Activated naive CD8-positive, alpha-beta T cell treated with anti-CD3 and anti-CD28 coated beads for 36 hours (primary cell): ENCODE results near the gene METAP1. TPM values are rescaled to one million over a fixed set of nuclear protein-coding genes. Genes with fewer than 3 reads are reported as not detected.
A peak's percentile ranks its signal among the peaks of the same experiment; 100 is the strongest.
"Not testable (repeated sequence)": the region's sequence is repeated elsewhere in the genome, so short reads cannot be mapped to it uniquely, and the experiment has no call there.

Source experiments
- DNase-seq: peaks from one replicate; pipeline ENCODE4 v3.0.0; 2021
- H3K27ac Mint-ChIP-seq: one replicate; pipeline ENCODE4 v1.8.0; 2022; ENCODE audit warnings: mild to moderate bottlenecking, moderate library complexity, mixed read lengths
- H3K27me3 Mint-ChIP-seq: one replicate; pipeline ENCODE4 v1.8.0; 2022; ENCODE audit warnings: mild to moderate bottlenecking, mixed read lengths
- H3K36me3 Mint-ChIP-seq: one replicate; pipeline ENCODE4 v1.8.0; 2021; ENCODE audit warnings: mild to moderate bottlenecking, mixed read lengths
- H3K4me1 Mint-ChIP-seq: one replicate; pipeline ENCODE4 v1.8.0; 2021; ENCODE audit warnings: mixed read lengths
- H3K4me3 Mint-ChIP-seq: one replicate; pipeline ENCODE4 v1.8.0; 2022; ENCODE audit warnings: mild to moderate bottlenecking, moderate library complexity, mixed read lengths
- H3K9me3 Mint-ChIP-seq: one replicate; pipeline ENCODE4 v1.8.0; 2022; ENCODE audit warnings: mixed read lengths
- total RNA-seq, 2 experiments: library from RNA; stranded (reverse); gene quantifications; one replicate each; pipeline ENCODE4 v1.2.3, GENCODE V29; 2021

Gene METAP1
- total RNA-seq, 2 experiments from 2014 or later = 68.7 to 71.5 TPM

DNA sequence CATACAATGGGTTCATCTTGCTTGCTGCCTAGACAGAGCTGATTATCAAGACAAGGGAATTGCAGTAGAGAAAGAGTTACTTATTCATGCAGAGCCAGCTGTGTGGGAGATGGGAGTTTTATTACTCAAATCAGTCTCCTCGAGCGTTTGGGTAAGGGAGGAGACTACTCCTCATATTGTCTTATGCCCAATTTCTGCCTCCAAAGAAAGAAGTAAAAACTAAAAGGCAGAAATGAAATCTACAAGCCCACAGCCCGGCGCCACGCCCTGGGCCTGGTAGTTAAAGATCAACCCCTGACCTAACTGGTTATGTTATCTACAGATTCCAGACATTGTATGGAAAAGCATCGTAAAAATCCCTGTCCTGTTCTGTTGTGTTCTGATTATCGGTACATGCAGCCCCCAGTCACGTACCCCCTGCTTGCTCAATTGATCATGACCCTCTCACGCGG, 28.3 kb downstream of the METAP1 start:
- H3K27me3 Mint-ChIP-seq, DNase-seq, H3K27ac Mint-ChIP-seq, H3K4me3 Mint-ChIP-seq: not testable (repeated sequence)
- Mint-ChIP-seq H3K9me3 (peaks cover 22% of the 10 kb centered on the region), H3K36me3 (peaks cover 35% of the 10 kb centered on the region), H3K4me1 (peaks cover 48% of the 10 kb centered on the region)

DNA sequence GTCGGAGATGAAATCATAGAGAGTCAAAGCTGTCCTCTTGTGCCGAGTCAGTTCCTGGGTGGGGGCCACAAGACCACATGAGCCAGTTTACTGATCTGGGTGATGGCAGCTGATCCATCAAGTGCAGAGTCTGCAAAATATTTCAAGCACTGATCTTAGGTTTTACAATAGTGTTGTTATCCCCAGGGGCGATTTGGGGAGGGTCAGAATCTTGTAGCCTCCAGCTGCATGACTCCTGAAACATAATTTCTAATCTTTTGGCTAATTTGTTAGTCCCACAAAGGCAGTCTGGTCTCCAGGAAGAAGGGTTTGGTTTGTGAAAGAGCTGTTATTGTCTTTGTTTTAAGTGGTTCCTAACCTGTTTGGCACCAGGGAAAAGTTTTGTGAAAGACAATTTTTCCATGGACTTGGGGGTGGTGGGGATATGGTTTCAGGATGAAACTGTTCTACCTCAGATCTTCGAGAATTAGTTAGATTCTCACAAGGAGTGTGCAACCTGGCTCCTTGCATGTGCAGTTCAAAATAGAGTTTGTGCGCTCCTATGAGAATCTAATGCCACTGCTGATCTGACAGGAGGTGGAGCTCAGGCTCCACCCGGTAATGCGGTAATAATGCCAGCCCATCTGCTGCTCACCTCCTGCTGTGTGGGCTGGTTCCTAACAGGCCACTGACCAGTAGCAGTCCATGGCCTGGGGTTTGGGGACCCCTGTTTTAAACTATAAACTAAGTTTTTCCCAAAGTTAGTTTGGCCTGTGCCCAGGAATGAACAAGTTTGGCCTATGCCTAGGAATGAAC, 29.2 kb downstream of the METAP1 start:
- no peak overlapping the region for H3K27ac Mint-ChIP-seq
- peaks cover 16% of the 10 kb centered on the region for H3K9me3 Mint-ChIP-seq
- H3K4me3 Mint-ChIP-seq = no peak overlapping the region
- H3K27me3 Mint-ChIP-seq = no peaks in the 10 kb centered on the region
- no peak for DNase-seq
- peaks cover 36% of the 10 kb centered on the region for H3K36me3 Mint-ChIP-seq
- H3K4me1 Mint-ChIP-seq = peaks cover 55% of the 10 kb centered on the region

DNA sequence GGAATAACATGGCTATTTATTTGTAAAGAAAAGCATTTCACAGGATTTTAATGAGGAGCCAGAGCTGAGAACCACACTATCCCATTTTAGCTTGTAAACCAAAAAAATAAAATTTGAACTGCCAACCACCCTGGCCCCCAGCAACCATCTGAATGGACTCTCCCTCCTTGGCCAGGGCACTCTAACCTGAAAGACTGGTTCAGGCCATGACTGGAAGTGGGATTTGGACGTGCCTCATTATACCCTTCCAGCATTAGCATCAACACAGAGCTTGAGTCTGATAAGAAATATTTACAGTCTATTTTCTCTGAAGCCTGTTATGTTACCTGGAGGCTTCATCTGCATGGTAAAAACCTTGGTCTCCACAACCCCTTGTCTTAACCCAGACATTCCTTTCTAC, 30.0 kb downstream of the METAP1 start:
- H3K4me1 Mint-ChIP-seq = peaks cover 61% of the 10 kb centered on the region
- H3K27me3 Mint-ChIP-seq = no peaks in the 10 kb centered on the region
- H3K9me3 Mint-ChIP-seq = peaks cover 11% of the 10 kb centered on the region
- H3K27ac Mint-ChIP-seq = no peak overlapping the region
- peaks cover 34% of the 10 kb centered on the region for H3K36me3 Mint-ChIP-seq
- no peak for DNase-seq
- H3K4me3 Mint-ChIP-seq = no peak overlapping the region

DNA sequence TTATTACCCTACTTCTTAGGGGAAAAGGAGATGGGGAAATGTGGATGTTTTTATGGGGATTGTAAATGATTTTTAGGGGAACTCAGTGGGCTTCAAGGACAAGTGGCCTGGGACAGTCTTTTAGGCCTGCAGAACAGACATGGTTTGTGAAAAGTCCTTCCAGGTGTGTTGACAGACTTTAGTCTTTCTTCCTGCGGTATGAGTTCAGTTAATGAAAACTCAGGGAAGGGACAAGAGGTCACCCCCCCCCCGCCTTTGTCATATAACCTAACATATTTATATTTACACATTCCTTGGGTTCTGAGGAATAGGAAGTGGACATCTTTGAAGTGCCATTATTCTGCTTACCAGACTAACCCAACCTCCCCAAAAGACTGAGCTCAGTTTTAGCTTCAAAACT, 31.8 kb downstream of the METAP1 start:
- no peaks in the 10 kb centered on the region for H3K27me3 Mint-ChIP-seq
- DNase-seq = no peak
- H3K9me3 Mint-ChIP-seq = no peaks in the 10 kb centered on the region
- no peak overlapping the region for H3K27ac Mint-ChIP-seq
- peaks cover 65% of the 10 kb centered on the region for H3K4me1 Mint-ChIP-seq
- H3K4me3 Mint-ChIP-seq = no peak overlapping the region
- H3K36me3 Mint-ChIP-seq = peaks cover 27% of the 10 kb centered on the region

DNA sequence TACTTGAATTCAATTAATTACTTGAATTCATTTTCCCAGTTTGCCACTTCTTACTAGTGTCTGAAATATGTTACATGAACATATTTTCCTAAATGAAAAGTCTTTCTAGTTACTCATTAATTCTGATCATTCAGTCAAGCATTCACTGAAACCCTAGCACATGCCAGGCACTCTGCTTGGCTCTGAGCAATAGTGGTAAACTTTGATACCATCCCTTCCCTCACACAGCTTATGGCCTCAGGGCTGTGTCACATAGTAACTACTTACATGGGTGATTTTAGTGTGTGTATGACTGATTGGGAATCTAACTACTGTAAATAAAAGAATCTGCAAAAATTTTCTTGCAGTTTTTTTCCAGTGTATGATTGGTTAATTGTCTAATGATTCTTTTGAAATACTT, 32.7 kb downstream of the METAP1 start:
- Mint-ChIP-seq H3K27me3 (no peaks in the 10 kb centered on the region), H3K27ac (no peak overlapping the region)
- no peak for DNase-seq

DNA sequence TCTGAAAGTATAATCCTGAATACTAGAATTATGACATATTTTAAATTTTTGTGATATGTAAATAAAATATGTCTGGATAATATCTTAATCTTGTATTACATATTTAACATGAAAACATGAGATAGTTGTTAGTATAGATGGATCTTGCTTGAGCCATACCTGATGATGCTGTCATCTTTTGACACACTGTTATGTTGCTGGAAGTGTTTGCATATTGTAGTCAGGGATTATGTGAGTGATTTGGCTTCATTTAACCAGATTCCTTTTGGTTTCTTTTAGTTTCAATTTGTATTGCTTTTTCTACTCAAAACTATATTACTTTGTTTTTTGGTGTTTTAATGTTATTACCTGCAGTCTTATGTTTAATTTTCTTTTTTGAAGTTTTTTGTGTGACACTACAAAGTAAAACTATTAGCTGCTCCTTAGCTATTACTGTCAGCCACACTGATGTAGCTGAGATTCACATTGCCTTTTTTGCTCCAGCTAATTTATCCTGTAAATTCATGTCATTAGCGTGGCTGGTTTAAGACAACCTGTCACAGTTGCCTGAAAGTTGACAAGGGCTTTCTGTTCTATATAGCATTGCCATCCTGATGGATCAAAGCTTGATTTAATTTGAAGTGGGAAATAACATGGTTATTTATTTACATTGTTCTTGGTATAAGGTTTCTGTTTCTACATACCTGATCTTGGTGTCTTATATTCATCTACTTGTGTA, 33.7 kb downstream of the METAP1 start:
- no peak for DNase-seq
- Mint-ChIP-seq H3K27ac (no peak overlapping the region), H3K36me3 (peaks cover 34% of the 10 kb centered on the region), H3K4me1 (peaks cover 55% of the 10 kb centered on the region), H3K9me3 (no peaks in the 10 kb centered on the region), H3K4me3 (no peak overlapping the region), H3K27me3 (no peaks in the 10 kb centered on the region)

More for the DNA sequence above, 32.7 kb downstream of the METAP1 start:
- no peaks in the 10 kb centered on the region for H3K9me3 Mint-ChIP-seq
- no peak overlapping the region for H3K4me3 Mint-ChIP-seq
- peaks cover 61% of the 10 kb centered on the region for H3K4me1 Mint-ChIP-seq
- peaks cover 25% of the 10 kb centered on the region for H3K36me3 Mint-ChIP-seq

DNA sequence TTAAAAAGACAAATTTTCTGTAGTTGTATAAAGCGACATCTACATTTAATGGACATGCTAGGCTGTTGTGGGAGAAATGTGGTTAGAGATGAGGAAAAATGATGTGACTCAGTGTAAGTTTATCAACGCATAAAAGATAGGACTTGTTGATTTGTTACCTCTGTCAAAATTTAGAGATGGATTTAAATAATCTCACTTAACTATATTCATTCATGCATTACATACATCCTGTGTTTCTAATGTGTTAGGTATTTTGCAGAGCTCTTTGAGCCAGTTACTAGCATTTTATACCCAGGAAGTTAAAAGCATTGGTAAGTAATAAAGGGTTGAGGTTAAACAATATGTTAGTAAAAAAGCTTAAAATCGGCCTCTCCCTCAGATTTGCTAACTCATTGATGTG, 34.3 kb downstream of the METAP1 start:
- DNase-seq = no peak
- Mint-ChIP-seq H3K4me3 (no peak overlapping the region), H3K27me3 (no peaks in the 10 kb centered on the region), H3K9me3 (no peaks in the 10 kb centered on the region), H3K36me3 (peaks cover 37% of the 10 kb centered on the region), H3K27ac (no peak overlapping the region), H3K4me1 (peaks cover 48% of the 10 kb centered on the region)

DNA sequence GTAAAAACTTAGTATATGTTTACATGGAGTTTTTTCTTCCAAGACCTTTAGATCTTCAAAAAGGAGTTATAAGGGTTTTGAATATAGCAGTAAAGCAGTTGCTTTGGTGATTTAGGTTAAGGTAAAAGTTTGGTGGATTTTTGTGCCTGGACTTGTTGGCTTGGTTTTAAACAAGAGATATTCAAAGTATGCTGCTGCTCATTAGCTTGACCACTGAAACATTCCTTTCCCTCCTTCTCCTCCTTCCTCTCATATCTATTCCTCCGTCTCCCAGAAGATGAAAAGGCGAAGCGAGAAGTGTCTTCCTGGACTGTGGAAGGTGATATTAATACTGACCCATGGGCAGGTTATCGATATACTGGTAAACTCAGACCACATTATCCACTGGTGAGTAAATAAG, 38.4 kb downstream of the METAP1 start:
- no peak overlapping the region for H3K4me3 Mint-ChIP-seq
- no peaks in the 10 kb centered on the region for H3K27me3 Mint-ChIP-seq
- H3K27ac Mint-ChIP-seq = no peak overlapping the region
- peaks cover 6% of the 10 kb centered on the region for H3K9me3 Mint-ChIP-seq
- peaks cover 67% of the 10 kb centered on the region for H3K36me3 Mint-ChIP-seq
- peaks cover 20% of the 10 kb centered on the region for H3K4me1 Mint-ChIP-seq
- no peak for DNase-seq

DNA sequence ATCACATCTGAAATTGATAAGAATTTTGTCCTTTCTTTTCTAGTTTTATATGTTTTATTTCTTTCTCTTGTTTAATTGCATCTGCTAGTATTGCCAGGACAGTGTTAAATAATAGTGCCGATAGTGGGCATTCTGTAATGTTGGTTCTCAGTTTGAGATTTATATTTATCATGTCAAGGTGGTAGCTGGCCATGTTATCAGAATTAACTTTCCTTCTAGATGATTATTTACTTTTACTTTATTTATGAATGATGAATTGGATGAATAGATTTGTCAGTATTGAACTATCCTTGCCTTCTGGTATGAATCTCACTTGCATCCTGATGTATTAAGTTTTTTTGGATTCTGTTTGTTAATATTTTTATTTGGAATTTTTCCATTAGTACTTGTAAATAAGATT, 42.7 kb downstream of the METAP1 start:
- Mint-ChIP-seq H3K27ac (no peak overlapping the region), H3K36me3 (peaks cover 63% of the 10 kb centered on the region), H3K9me3 (peaks cover 6% of the 10 kb centered on the region), H3K4me1 (peaks cover 9% of the 10 kb centered on the region), H3K27me3 (no peaks in the 10 kb centered on the region), H3K4me3 (no peak overlapping the region)
- no peak for DNase-seq

DNA sequence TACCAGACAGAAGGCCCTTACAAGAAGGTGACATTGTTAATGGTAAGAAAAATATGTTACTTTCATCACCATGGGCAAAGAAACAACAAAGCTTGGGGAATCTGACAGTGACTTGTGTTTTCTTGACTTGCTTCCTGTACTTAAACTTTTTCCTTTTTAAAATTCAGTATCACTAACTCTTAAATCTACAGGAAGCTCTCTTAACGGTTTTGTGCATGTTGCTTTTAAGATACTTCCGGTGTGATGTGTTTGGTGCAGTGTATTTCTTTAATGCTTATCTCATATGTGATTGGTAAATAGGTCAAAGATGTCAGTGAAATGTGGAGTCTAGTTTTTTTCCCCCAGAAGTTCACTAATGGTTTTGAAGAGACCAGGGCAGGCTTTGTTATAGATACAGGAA, 47.8 kb downstream of the METAP1 start:
- peaks cover 17% of the 10 kb centered on the region for H3K4me1 Mint-ChIP-seq
- H3K27ac Mint-ChIP-seq = peak overlapping the region; percentile 73
- no peak overlapping the region for H3K4me3 Mint-ChIP-seq
- no peaks in the 10 kb centered on the region for H3K27me3 Mint-ChIP-seq
- H3K36me3 Mint-ChIP-seq = peaks cover 44% of the 10 kb centered on the region
- H3K9me3 Mint-ChIP-seq = peaks cover 2% of the 10 kb centered on the region
- DNase-seq = no peak

DNA sequence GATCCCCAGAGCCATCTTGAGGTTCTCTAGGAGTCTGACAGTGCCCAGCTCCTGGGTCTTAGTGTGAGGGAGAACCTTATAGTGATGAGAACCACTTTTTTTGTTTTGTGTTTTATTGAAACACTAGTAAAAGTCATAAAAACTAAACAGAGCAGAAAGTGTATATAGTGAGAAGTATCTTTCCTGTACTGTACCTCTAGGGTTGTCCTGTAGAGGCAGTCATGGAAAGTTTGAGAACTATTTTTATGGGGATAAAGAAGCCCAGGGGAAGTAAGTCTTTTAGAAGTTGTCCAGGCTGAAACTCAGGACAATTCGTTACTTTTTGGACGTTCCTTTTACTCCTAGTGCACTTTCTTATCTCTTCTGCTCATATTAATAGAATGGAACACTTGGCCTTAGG, 52.2 kb downstream of the METAP1 start:
- Mint-ChIP-seq H3K4me3 (no peak overlapping the region), H3K36me3 (peaks cover 40% of the 10 kb centered on the region), H3K27me3 (no peaks in the 10 kb centered on the region), H3K9me3 (no peaks in the 10 kb centered on the region), H3K4me1 (peaks cover 18% of the 10 kb centered on the region), H3K27ac (no peak overlapping the region)
- DNase-seq = no peak

DNA sequence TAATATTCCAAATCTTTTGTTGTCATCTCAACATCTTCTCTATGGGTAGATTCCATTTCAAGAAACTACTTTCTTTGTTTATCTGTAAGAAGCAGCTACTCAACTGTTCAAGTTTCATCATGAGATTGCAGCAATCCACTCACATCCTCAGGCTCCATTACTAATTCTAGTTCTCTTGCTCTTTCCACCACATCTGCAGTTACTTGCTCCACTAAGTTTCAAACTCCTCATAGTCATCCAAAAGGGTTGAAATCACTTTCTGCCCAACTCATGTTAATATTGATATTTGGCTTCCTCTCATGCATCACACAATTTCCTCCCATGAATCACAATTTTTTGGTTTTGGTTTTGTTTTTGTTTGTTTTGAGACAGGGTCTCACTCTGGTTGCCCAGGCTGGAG, 57.4 kb downstream of the METAP1 start:
- no peak overlapping the region for H3K4me3 Mint-ChIP-seq
- peaks cover 37% of the 10 kb centered on the region for H3K36me3 Mint-ChIP-seq
- H3K4me1 Mint-ChIP-seq = peaks cover 32% of the 10 kb centered on the region
- H3K27ac Mint-ChIP-seq = peak overlapping the region; percentile 74
- H3K27me3 Mint-ChIP-seq = no peaks in the 10 kb centered on the region
- H3K9me3 Mint-ChIP-seq = no peaks in the 10 kb centered on the region
- DNase-seq = no peak

DNA sequence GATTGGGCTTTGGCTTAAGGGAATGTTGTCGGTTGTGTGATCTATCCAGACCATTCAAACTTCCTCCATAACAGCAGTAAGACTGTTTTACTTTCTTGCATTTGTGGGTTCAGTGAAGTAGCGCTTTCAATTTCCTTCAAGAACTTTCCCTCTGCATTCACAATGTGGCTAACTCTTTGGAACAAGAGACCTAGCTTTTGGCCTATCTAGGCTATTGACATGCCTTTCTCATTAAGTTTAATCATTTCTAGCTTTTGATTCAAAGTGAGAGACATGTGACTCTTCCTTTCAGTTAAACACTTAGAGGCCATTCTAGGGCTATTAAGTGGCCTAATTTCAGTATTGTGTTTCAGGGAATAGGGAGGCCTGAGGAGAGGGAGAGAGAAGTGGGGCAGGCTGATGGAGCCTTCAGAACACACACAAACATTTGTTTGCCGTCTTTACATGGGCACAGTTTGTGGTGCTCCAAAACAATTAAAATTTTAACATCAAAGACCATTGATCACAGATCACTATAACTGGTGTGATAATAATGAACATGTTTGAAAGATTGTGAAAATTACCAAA, 59.0 kb downstream of the METAP1 start:
- no peak overlapping the region for H3K4me3 Mint-ChIP-seq
- peaks cover 32% of the 10 kb centered on the region for H3K4me1 Mint-ChIP-seq
- peak overlapping the region; percentile 83 for H3K27ac Mint-ChIP-seq
- no peaks in the 10 kb centered on the region for H3K27me3 Mint-ChIP-seq
- no peaks in the 10 kb centered on the region for H3K9me3 Mint-ChIP-seq
- no peak for DNase-seq
- H3K36me3 Mint-ChIP-seq = peaks cover 33% of the 10 kb centered on the region

DNA sequence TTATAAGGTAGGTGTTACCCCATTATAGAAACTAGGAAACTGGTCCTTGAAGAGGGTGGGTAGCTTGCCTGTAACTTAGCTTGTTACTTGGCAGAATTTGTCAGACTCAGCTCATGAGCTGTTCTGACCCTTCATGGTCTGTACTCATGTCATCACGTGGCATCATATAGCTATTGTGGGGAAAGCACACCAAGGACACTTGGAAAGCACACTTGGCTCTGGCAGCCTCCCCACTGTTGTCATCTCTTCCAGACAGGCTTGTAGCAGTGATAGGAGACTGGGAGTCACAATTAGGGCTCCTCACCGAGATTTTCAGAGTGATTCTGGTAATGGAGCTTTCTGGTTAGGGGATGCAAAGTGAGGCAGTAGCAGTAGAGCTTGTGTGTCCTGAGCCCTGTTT, 62.7 kb downstream of the METAP1 start:
- H3K27ac Mint-ChIP-seq = no peak overlapping the region
- peaks cover 20% of the 10 kb centered on the region for H3K4me1 Mint-ChIP-seq
- no peaks in the 10 kb centered on the region for H3K9me3 Mint-ChIP-seq
- peaks cover 29% of the 10 kb centered on the region for H3K36me3 Mint-ChIP-seq
- DNase-seq = no peak
- H3K27me3 Mint-ChIP-seq = no peaks in the 10 kb centered on the region
- H3K4me3 Mint-ChIP-seq = no peak overlapping the region

DNA sequence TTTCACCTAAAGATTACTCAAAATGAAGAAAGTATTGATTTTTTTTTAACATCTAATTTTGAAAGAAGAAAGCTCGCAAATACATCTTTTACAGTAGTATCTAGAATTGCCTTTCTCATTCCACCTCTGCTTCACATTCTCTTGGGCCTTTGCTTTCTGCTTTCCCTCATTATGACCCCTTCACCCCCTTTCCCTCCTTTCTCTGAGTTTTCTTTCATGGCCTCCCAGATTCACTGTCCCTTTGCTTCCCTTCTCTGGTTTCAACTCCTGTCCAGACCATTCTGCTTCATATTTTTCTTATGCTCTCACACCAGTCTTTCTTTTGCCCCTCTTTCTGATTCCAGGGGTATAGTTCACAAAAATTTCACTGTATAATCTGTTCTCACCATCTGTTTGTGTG, 64.0 kb downstream of the METAP1 start:
- Mint-ChIP-seq H3K4me1 (peaks cover 12% of the 10 kb centered on the region), H3K36me3 (peaks cover 31% of the 10 kb centered on the region), H3K27me3 (no peaks in the 10 kb centered on the region), H3K9me3 (no peaks in the 10 kb centered on the region), H3K4me3 (no peak overlapping the region), H3K27ac (no peak overlapping the region)
- DNase-seq = no peak
